Measurements from ENCODE around the gene SPATA31A6.
"Not testable (repeated sequence)": the region's sequence is repeated elsewhere in the genome, so short reads cannot be mapped to it uniquely, and the experiment has no call there.

DNA sequence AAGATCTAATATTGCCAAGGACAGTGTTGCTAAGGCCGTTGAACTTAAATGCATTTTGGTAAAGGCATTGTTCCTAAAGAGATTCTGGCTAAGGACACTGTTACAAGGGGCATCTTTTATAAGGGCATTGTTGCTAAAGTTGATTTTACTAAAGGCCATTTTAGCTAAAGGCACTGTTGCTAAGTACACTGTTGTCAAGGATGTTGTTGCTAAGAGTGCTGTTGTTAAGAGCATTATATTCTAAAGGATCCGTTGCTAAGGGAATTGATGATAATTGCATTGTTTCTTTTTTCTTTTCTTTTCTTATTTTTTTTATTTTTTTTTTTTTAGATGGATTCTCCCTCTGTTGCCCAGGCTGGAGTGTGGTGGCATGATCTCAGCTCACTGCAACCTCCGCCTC is 53.9 kb downstream of the SPATA31A6 start:
- TF ChIP-seq, protein P1, sequence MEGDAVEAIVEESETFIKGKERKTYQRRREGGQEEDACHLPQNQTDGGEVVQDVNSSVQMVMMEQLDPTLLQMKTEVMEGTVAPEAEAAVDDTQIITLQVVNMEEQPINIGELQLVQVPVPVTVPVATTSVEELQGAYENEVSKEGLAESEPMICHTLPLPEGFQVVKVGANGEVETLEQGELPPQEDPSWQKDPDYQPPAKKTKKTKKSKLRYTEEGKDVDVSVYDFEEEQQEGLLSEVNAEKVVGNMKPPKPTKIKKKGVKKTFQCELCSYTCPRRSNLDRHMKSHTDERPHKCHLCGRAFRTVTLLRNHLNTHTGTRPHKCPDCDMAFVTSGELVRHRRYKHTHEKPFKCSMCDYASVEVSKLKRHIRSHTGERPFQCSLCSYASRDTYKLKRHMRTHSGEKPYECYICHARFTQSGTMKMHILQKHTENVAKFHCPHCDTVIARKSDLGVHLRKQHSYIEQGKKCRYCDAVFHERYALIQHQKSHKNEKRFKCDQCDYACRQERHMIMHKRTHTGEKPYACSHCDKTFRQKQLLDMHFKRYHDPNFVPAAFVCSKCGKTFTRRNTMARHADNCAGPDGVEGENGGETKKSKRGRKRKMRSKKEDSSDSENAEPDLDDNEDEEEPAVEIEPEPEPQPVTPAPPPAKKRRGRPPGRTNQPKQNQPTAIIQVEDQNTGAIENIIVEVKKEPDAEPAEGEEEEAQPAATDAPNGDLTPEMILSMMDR (IDR thresholded peaks at IDR 0.05): not testable (repeated sequence)
- TF ChIP-seq POLR2A (IDR thresholded peaks at IDR 0.05): not testable (repeated sequence)

Measured in esophagus squamous epithelium (tissue), 4 donors.